Suprapubic skin (tissue), 4 donors: ENCODE measurements around the gene MMD.

ENCODE experiments used
- CTCF ChIP-seq, 2 donors: fragments of 200-600 bp in 1 of 2; fragments of 450-650 bp in 1 of 2; sonication (generic) in 1 of 2; IDR thresholded peaks; one replicate each; pipeline ENCODE4 v1.5.1; 2016 to 2019; ENCODE audit warnings: antibody characterized with exemption in 2 of 2, mild to moderate bottlenecking in 1 of 2, moderate library complexity in 1 of 2
- EP300 ChIP-seq: sonication (generic); formaldehyde crosslinking; IDR thresholded peaks from one replicate; pipeline ENCODE4 v1.6.1; 2017; ENCODE audit warnings: antibody characterized with exemption
- POLR2A ChIP-seq, 2 donors: fragments of 450-650 bp; IDR thresholded peaks; one replicate each; pipeline ENCODE4 v1.6.1; 2017; ENCODE audit warnings: antibody characterized with exemption in 2 of 2, mild to moderate bottlenecking in 2 of 2, moderate library complexity in 2 of 2
- POLR2AphosphoS5 ChIP-seq, 3 donors: sonication (generic); formaldehyde crosslinking; IDR thresholded peaks; one replicate each; pipeline ENCODE4 v1.6.1; 2017; ENCODE audit warnings: antibody characterized with exemption in 3 of 3

GRCh38 chr17:55426851-55427586, 5.4 kb upstream of the MMD start:
- TF ChIP-seq CTCF (IDR thresholded peaks at IDR 0.05) (no peak), POLR2A (IDR thresholded peaks at IDR 0.05) (no peak), EP300 (no peak), POLR2AphosphoS5 (IDR thresholded peaks at IDR 0.05) (peak in 1 of 3 donors; percentile 41)
